Raji (cell line): Measurements from ENCODE around the gene TAF6.

Experiments
- POLR2A ChIP-seq: IDR thresholded peaks from 2 replicates; pipeline ENCODE4 v1.6.1; 2011; ENCODE audit warnings: low read depth, low read length, control low read depth; ENCODE audit not compliant: insufficient read depth

Gene TAF6

GRCh38 chr7:100119072-100119969 is at the start of gene TAF6, which contains the start of gene CNPY4:
TAF6 (minus strand) TSS chr7:100119358; CDS start chr7:100114209, 5,149 bp downstream.
CNPY4 (plus strand) TSS chr7:100119634; CDS start chr7:100119745, 111 bp downstream.
- TF ChIP-seq POLR2A: peak; percentile 75

GRCh38 chr7:100167912-100168323 is 48.8 kb upstream of the TAF6 start:
- no peak for TF ChIP-seq POLR2A

- TF ChIP-seq POLR2A: no peak
Observed at GRCh38 chr7:100166970-100167911, 48.1 kb upstream of the TAF6 start.

GRCh38 chr7:100166317-100166940 is 47.3 kb upstream of the TAF6 start:
- no peak for TF ChIP-seq POLR2A

- TF ChIP-seq POLR2A: no peak
Observed at GRCh38 chr7:100163871-100164270, 44.7 kb upstream of the TAF6 start.

GRCh38 chr7:100163006-100163531 is 43.9 kb upstream of the TAF6 start:
- no peak for TF ChIP-seq POLR2A

GRCh38 chr7:100160067-100160466 is 40.9 kb upstream of the TAF6 start:
- TF ChIP-seq POLR2A: no peak

GRCh38 chr7:100159099-100159623 is 40.0 kb upstream of the TAF6 start:
- TF ChIP-seq POLR2A: no peak

- peak; percentile 83 for TF ChIP-seq POLR2A
Observed at GRCh38 chr7:100158229-100159098, 39.3 kb upstream of the TAF6 start, which contains the start of gene TRAPPC14. TRAPPC14 (minus strand) TSS chr7:100158723; CDS start chr7:100158499, 224 bp downstream.

GRCh38 chr7:100157334-100158228 is 38.4 kb upstream of the TAF6 start:
- TF ChIP-seq POLR2A: peak; percentile 28; the same call in 1 of the 2 replicates

- TF ChIP-seq POLR2A: no peak
Observed at GRCh38 chr7:100157069-100157333, 37.8 kb upstream of the TAF6 start.

- no peak; the same call in 1 of the 2 replicates for TF ChIP-seq POLR2A
Observed at GRCh38 chr7:100156331-100157068, 37.3 kb upstream of the TAF6 start.
